H9 (cell line): ENCODE measurements around the gene AP1S1. TPM values are rescaled to one million over a fixed set of nuclear protein-coding genes. Genes with fewer than 3 reads are reported as not detected.

ENCODE experiments used
- DNase-seq: peaks from one replicate; pipeline ENCODE4 v3.0.0-alpha.2; 2017
- H2AFZ ChIP-seq: one replicate; pipeline ENCODE4 v1.6.1; 2013; ENCODE audit warnings: mild to moderate bottlenecking, low read length, control low read depth, moderate library complexity
- H2AK5ac ChIP-seq: 2 replicates; pipeline ENCODE4 v1.6.1; 2013; ENCODE audit warnings: low read length, control low read depth, mixed read lengths; ENCODE audit not compliant: insufficient read length
- H2BK120ac ChIP-seq: one replicate; pipeline ENCODE4 v1.6.1; 2013; ENCODE audit warnings: low read depth, mild to moderate bottlenecking, low read length, control low read depth, inconsistent platforms; ENCODE audit not compliant: poor library complexity, severe bottlenecking
- H2BK12ac ChIP-seq: 2 replicates; pipeline ENCODE4 v1.6.1; 2013; ENCODE audit warnings: low read length, control low read depth, mixed read lengths, low read depth; ENCODE audit not compliant: insufficient read length
- H2BK15ac ChIP-seq: 2 replicates; pipeline ENCODE4 v1.6.1; 2013; ENCODE audit warnings: low read depth, low read length, control low read depth
- H2BK20ac ChIP-seq: one replicate; pipeline ENCODE4 v1.6.1; 2013; ENCODE audit warnings: low read depth, mild to moderate bottlenecking, low read length, control low read depth, inconsistent platforms; ENCODE audit not compliant: poor library complexity, severe bottlenecking
- H2BK5ac ChIP-seq: 2 replicates; pipeline ENCODE4 v1.6.1; 2013; ENCODE audit warnings: low read length, control low read depth, mixed read lengths; ENCODE audit not compliant: insufficient read length
- H3K14ac ChIP-seq: 2 replicates; pipeline ENCODE4 v1.6.1; 2013; ENCODE audit warnings: low read length, control low read depth; ENCODE audit not compliant: insufficient read depth
- H3K18ac ChIP-seq: 2 replicates; pipeline ENCODE4 v1.6.1; 2013; ENCODE audit warnings: low read depth, mild to moderate bottlenecking, mixed read lengths, low read length, control low read depth; ENCODE audit not compliant: insufficient read length
- H3K23ac ChIP-seq: 2 replicates; pipeline ENCODE4 v1.6.1; 2013; ENCODE audit warnings: low read length, control low read depth, mixed read lengths, low read depth; ENCODE audit not compliant: insufficient read length
- H3K23me2 ChIP-seq: 2 replicates; pipeline ENCODE4 v1.6.1; 2013; ENCODE audit warnings: low read depth, mild to moderate bottlenecking, mixed read lengths, low read length, control low read depth; ENCODE audit not compliant: insufficient read length, poor library complexity, severe bottlenecking
- H3K27ac ChIP-seq: 2 replicates; pipeline ENCODE4 v1.5.1; 2013; ENCODE audit warnings: low read length, control low read depth, mixed read lengths, low read depth; ENCODE audit not compliant: insufficient read length
- H3K27me3 ChIP-seq: 2 replicates; pipeline ENCODE4 v1.6.1; 2013; ENCODE audit warnings: low read length, control low read depth, inconsistent platforms; ENCODE audit not compliant: insufficient read depth
- H3K4ac ChIP-seq: 2 replicates; pipeline ENCODE4 v1.6.1; 2013; ENCODE audit warnings: low read depth, mild to moderate bottlenecking, control low read depth, inconsistent platforms, low read length, moderate library complexity
- H3K4me1 ChIP-seq: 2 replicates; pipeline ENCODE4 v1.6.1; 2013; ENCODE audit warnings: low read length, control low read depth, inconsistent platforms; ENCODE audit not compliant: insufficient read depth
- H3K4me2 ChIP-seq: 2 replicates; pipeline ENCODE4 v1.6.1; 2013; ENCODE audit warnings: low read length, control low read depth, mixed read lengths; ENCODE audit not compliant: insufficient read length, insufficient read depth
- H3K56ac ChIP-seq: 2 replicates; pipeline ENCODE4 v1.6.1; 2013; ENCODE audit warnings: low read depth, mild to moderate bottlenecking, mixed read lengths, low read length, control low read depth; ENCODE audit not compliant: insufficient read length
- H3K79me1 ChIP-seq: 2 replicates; pipeline ENCODE4 v1.6.1; 2013; ENCODE audit warnings: low read depth, mild to moderate bottlenecking, moderate library complexity, low read length, control low read depth, inconsistent platforms; ENCODE audit not compliant: insufficient read depth, poor library complexity, severe bottlenecking
- H3K79me2 ChIP-seq: 2 replicates; pipeline ENCODE4 v1.6.1; 2013; ENCODE audit warnings: low read length, control low read depth, inconsistent platforms; ENCODE audit not compliant: insufficient read depth
- H3K9ac ChIP-seq: 2 replicates; pipeline ENCODE4 v1.6.1; 2013; ENCODE audit warnings: low read length, control low read depth, mixed read lengths; ENCODE audit not compliant: insufficient read length; ENCODE audit errors: extremely low read depth
- H3K9me3 ChIP-seq: one replicate; pipeline ENCODE4 v1.6.1; 2013; ENCODE audit warnings: low read depth, low read length, inconsistent platforms; ENCODE audit not compliant: control insufficient read depth
- H3T11ph ChIP-seq: one replicate; pipeline ENCODE4 v1.6.1; 2013; ENCODE audit warnings: mild to moderate bottlenecking, low read length, control low read depth, inconsistent platforms
- H4K20me1 ChIP-seq: one replicate; pipeline ENCODE4 v1.6.1; 2013; ENCODE audit not compliant: control insufficient read depth, insufficient read length, insufficient read depth
- H4K5ac ChIP-seq: 2 replicates; pipeline ENCODE4 v1.6.1; 2013; ENCODE audit warnings: low read depth, mild to moderate bottlenecking, mixed read lengths, low read length, control low read depth; ENCODE audit not compliant: insufficient read length
- H4K8ac ChIP-seq: replicated peaks from 2 replicates; pipeline ENCODE4 v1.6.1; 2013; ENCODE audit warnings: low read length, control low read depth, mixed read lengths, low read depth; ENCODE audit not compliant: insufficient read length
- H4K91ac ChIP-seq: 2 replicates; pipeline ENCODE4 v1.6.1; 2013; ENCODE audit warnings: low read depth, mild to moderate bottlenecking, moderate library complexity, mixed read lengths, low read length, control low read depth; ENCODE audit not compliant: insufficient read length
- H3K27ac Mint-ChIP-seq, 3 experiments: 2 replicates in 2 of 3; 3 replicates in 1 of 3; pipeline ENCODE4 v1.8.0; 2020 to 2021; ENCODE audit warnings: mixed read lengths in 3 of 3, mild to moderate bottlenecking in 1 of 3, moderate library complexity in 1 of 3
- H3K27me3 Mint-ChIP-seq: 2 replicates; pipeline ENCODE4 v1.8.0; 2021; ENCODE audit warnings: low read depth, mild to moderate bottlenecking, moderate library complexity, mixed read lengths
- H3K36me3 Mint-ChIP-seq, 3 experiments: 2 replicates in 2 of 3; 3 replicates in 1 of 3; pipeline ENCODE4 v1.8.0; 2020 to 2021; ENCODE audit warnings: low read depth in 3 of 3, mixed read lengths in 3 of 3; ENCODE audit not compliant: insufficient read depth in 1 of 3
- H3K4me1 Mint-ChIP-seq, 2 experiments: 2 replicates each; pipeline ENCODE4 v1.8.0; 2020; ENCODE audit warnings: mixed read lengths in 2 of 2
- H3K4me3 Mint-ChIP-seq, 2 experiments: 2 replicates in 1 of 2; 3 replicates in 1 of 2; pipeline ENCODE4 v1.8.0; 2020 to 2021; ENCODE audit warnings: mild to moderate bottlenecking in 2 of 2, mixed read lengths in 2 of 2, moderate library complexity in 1 of 2
- H3K9me3 Mint-ChIP-seq, 2 experiments: 2 replicates in 1 of 2; 3 replicates in 1 of 2; pipeline ENCODE4 v1.8.0; 2020; ENCODE audit warnings: mild to moderate bottlenecking in 2 of 2, mixed read lengths in 2 of 2, moderate library complexity in 1 of 2
- CTCF ChIP-seq: fragments of 200-600 bp; sonication (generic); conservative IDR thresholded peaks from 3 replicates; pipeline ENCODE4 v1.8.0; 2021; ENCODE audit warnings: antibody characterized with exemption, mild to moderate bottlenecking
- WGBS: extraction: QIAGEN DNeasy Blood & Tissue Kit; methylation state at CpG from one replicate; pipeline ENCODE4 v1.1.7; 2013; ENCODE audit warnings: missing lambda C conversion rate, low lambda C conversion rate, mixed read lengths; ENCODE audit not compliant: insufficient read length; ENCODE audit errors: extremely low coverage; 5-methylcytosine and 5-hydroxymethylcytosine counted together
- total RNA-seq: library from RNA; stranded (reverse); gene quantifications from 2 replicates; pipeline ENCODE4 v1.2.1, GENCODE V29; 2021

The AP1S1 gene
- total RNA-seq, 1 experiment from 2014 or later, result 65.2 TPM

GRCh38 chr7:101200504-101200861, 46.2 kb downstream of the AP1S1 start:
- Histone ChIP-seq H2BK5ac (no peak overlapping the region), H3K9me3 (no peaks in the 10 kb centered on the region), H3K18ac (no peak overlapping the region), H3K14ac (no peak overlapping the region), H4K91ac (no peak overlapping the region), H2BK15ac (no peak overlapping the region), H3K9ac (no peak overlapping the region), H3K27me3 (no peaks in the 10 kb centered on the region), H2AFZ (no peak overlapping the region), H3K4me1 (no peaks in the 10 kb centered on the region; the same call in 1 of the 2 replicates), H3K79me1 (no peaks in the 10 kb centered on the region), H3K4me2 (peak overlapping the region; percentile 23), H3K4ac (no peak overlapping the region), H2AK5ac (no peak overlapping the region), H3K23me2 (peaks cover 3% of the 10 kb centered on the region), H2BK12ac (no peak overlapping the region), H4K20me1 (no peaks in the 10 kb centered on the region), H4K8ac (no peak overlapping the region), H2BK120ac (no peak overlapping the region), H4K5ac (no peak overlapping the region), H3K56ac (no peak overlapping the region), H3K79me2 (no peaks in the 10 kb centered on the region), H3T11ph (no peak overlapping the region), H3K27ac (no peak overlapping the region), H2BK20ac (no peak overlapping the region), H3K23ac (no peak overlapping the region)
- H3K36me3 Mint-ChIP-seq, result peaks cover 0 to 3% (median 0%) of the 10 kb centered on the region in 3 experiments; a peak in 1 of 7 replicates
- WGBS, result no CpG with 5 or more reads among the region's 2 CpGs
- H3K4me3 Mint-ChIP-seq, result 0 out of 5 replicates have a peak overlapping the region, but pooled peaks of 1 of the 2 experiments have one; percentile 67
- no peak for TF ChIP-seq CTCF
- 0 out of 7 replicates have a peak overlapping the region, but pooled peaks of 1 of the 3 experiments have one; percentile 23 for H3K27ac Mint-ChIP-seq
- DNase-seq, result no peak
- peaks cover 12% of the 10 kb centered on the region for H3K27me3 Mint-ChIP-seq
- peaks cover 14 to 19% of the 10 kb centered on the region in 2 experiments for H3K4me1 Mint-ChIP-seq
- no peaks in the 10 kb centered on the region for H3K9me3 Mint-ChIP-seq
